K562 treated with DMSO at 1 percent for 4 hours (cell line): ENCODE measurements around the gene NOTUM. TPM values are rescaled to one million over a fixed set of nuclear protein-coding genes. Genes with fewer than 3 reads are reported as not detected.

Experiments used
- total RNA-seq: library from RNA; unstranded; fragments of 300-600 nt; gene quantifications from 2 replicates; pipeline ENCODE4 v1.2.3, GENCODE V29; 2022; ENCODE audit not compliant: insufficient read depth

The NOTUM gene
- total RNA-seq, result 8.8 and 9.4 TPM in 2 replicates

GRCh38 chr17:81961087-81961511 lies at the start of gene NOTUM:
TSS of gene NOTUM (minus strand) at chr17:81961187. CDS start at chr17:81960909, 278 bp downstream.

GRCh38 chr17:81977211-81977808 lies 16.3 kb upstream of the NOTUM start, which contains the start of gene ASPSCR1:
TSS of gene ASPSCR1 (plus strand) at chr17:81977629. CDS start at chr17:81977647, 18 bp downstream.

GRCh38 chr17:81947189-81947588 lies 13.8 kb downstream of the NOTUM start, which contains the start of gene MYADML2:
TSS of gene MYADML2 (minus strand) at chr17:81947233. CDS start at chr17:81941741, 5,492 bp downstream.

GRCh38 chr17:81927653-81928543 lies 33.1 kb downstream of the NOTUM start, which contains the start of gene MAFG:
TSS of gene MAFG (minus strand) at chr17:81927735. CDS start at chr17:81923185, 4,550 bp downstream.

GRCh38 chr17:81917565-81918332 lies 43.2 kb downstream of the NOTUM start, which contains the start of gene SIRT7:
TSS of gene SIRT7 (minus strand) at chr17:81918176. CDS start at chr17:81918131, 45 bp downstream.

GRCh38 chr17:81911277-81911961 lies 49.6 kb downstream of the NOTUM start, which contains the start of gene PCYT2:
TSS of gene PCYT2 (minus strand) at chr17:81911399. CDS start at chr17:81911355, 44 bp downstream.

Other genes starting within 250 kb of the NOTUM start
- 51.4 and 52.8 TPM in 2 replicates for gene SLC25A10, start 248.9 kb downstream of the NOTUM start, total RNA-seq
- not detected in 2 replicates for gene GCGR, start 157.0 kb downstream of the NOTUM start, total RNA-seq
- gene MCRIP1, start 127.9 kb downstream of the NOTUM start, total RNA-seq, result 105 and 145 TPM in 2 replicates
- 0.64 TPM in 1 of 2 replicates, not detected in the other for gene PPP1R27, start 126.1 kb downstream of the NOTUM start, total RNA-seq
- gene P4HB, start 100.7 kb downstream of the NOTUM start, total RNA-seq, result 890 and 899 TPM in 2 replicates
- 224 and 227 TPM in 2 replicates for gene ARHGDIA, start 89.8 kb downstream of the NOTUM start, total RNA-seq
- gene ALYREF, start 69.6 kb downstream of the NOTUM start, total RNA-seq, result 137 TPM in 2 replicates
- gene ANAPC11, start 69.5 kb downstream of the NOTUM start, total RNA-seq, result 407 and 464 TPM in 2 replicates
- gene NPB, start 58.9 kb downstream of the NOTUM start, total RNA-seq, result 5.4 and 6.4 TPM in 2 replicates
- 64.0 and 70.6 TPM in 2 replicates for gene PCYT2, start 49.8 kb downstream of the NOTUM start, total RNA-seq
- 39.9 and 50.2 TPM in 2 replicates for gene SIRT7, start 43.0 kb downstream of the NOTUM start, total RNA-seq
- 53.0 and 64.9 TPM in 2 replicates for gene MAFG, start 33.5 kb downstream of the NOTUM start, total RNA-seq
- gene PYCR1, start 23.9 kb downstream of the NOTUM start, total RNA-seq, result 323 and 368 TPM in 2 replicates
- gene MYADML2, start 14.0 kb downstream of the NOTUM start, total RNA-seq, result 0.24 TPM in 1 of 2 replicates, not detected in the other
- 31.8 and 46.0 TPM in 2 replicates for gene ASPSCR1, start 16.4 kb upstream of the NOTUM start, total RNA-seq
- 145 and 154 TPM in 2 replicates for gene CENPX, start 61.7 kb upstream of the NOTUM start, total RNA-seq
- 10.6 and 11.1 TPM in 2 replicates for gene LRRC45, start 62.1 kb upstream of the NOTUM start, total RNA-seq
- 106 and 109 TPM in 2 replicates for gene RAC3, start 70.5 kb upstream of the NOTUM start, total RNA-seq
- 231 and 240 TPM in 2 replicates for gene DCXR, start 76.5 kb upstream of the NOTUM start, total RNA-seq
- gene RFNG, start 90.6 kb upstream of the NOTUM start, total RNA-seq, result 33.4 and 43.0 TPM in 2 replicates
- gene GPS1, start 90.7 kb upstream of the NOTUM start, total RNA-seq, result 132 and 142 TPM in 2 replicates
- 204 and 216 TPM in 2 replicates for gene DUS1L, start 104.6 kb upstream of the NOTUM start, total RNA-seq
- gene FASN, start 137.0 kb upstream of the NOTUM start, total RNA-seq, result 146 and 202 TPM in 2 replicates